Activated gamma-delta T cell treated with Interleukin-2 at 50 U/mL for 16 hours (primary cell): ENCODE results near the gene SMPD1.

Source experiments
- DNase-seq: peaks from one replicate; pipeline ENCODE4 v3.0.0-alpha.2; 2020

Gene SMPD1

GRCh38 chr11:6417907-6418556, 27.8 kb downstream of the SMPD1 start:
- no peak for DNase-seq

- DNase-seq: no peak
Measured at GRCh38 chr11:6418557-6419008, 28.3 kb downstream of the SMPD1 start.

GRCh38 chr11:6419009-6419631, 28.8 kb downstream of the SMPD1 start, which contains the start of gene APBB1:
Gene APBB1, minus strand, starts transcription at chr11:6419094. Its CDS starts 7,747 bp downstream, at chr11:6411347.
- DNase-seq: peak; percentile 70

GRCh38 chr11:6420677-6421076, 30.4 kb downstream of the SMPD1 start:
- no peak for DNase-seq

- no peak for DNase-seq
Measured at GRCh38 chr11:6427516-6427915, 37.2 kb downstream of the SMPD1 start.

- no peak for DNase-seq
Measured at GRCh38 chr11:6431861-6432260, 41.6 kb downstream of the SMPD1 start.

GRCh38 chr11:6433998-6434660, 43.9 kb downstream of the SMPD1 start:
- no peak for DNase-seq

- no peak for DNase-seq
Measured at GRCh38 chr11:6437423-6437822, 47.1 kb downstream of the SMPD1 start.

- no peak for DNase-seq
Measured at GRCh38 chr11:6437993-6438392, 47.7 kb downstream of the SMPD1 start.

- peak; percentile 18 for DNase-seq
Measured at GRCh38 chr11:6438979-6439571, 48.8 kb downstream of the SMPD1 start.

GRCh38 chr11:6440906-6441358, 50.7 kb downstream of the SMPD1 start, which contains the start of gene HPX:
Gene HPX, minus strand, starts transcription at chr11:6440987. Its CDS starts 24 bp downstream, at chr11:6440963.
- no peak for DNase-seq

- DNase-seq: no peak
Measured at GRCh38 chr11:6442441-6442840, 52.2 kb downstream of the SMPD1 start.

- DNase-seq: peak; percentile 49
Measured at GRCh38 chr11:6443269-6444003, 53.2 kb downstream of the SMPD1 start.
